ENCODE results near the gene PLA2G2F.
"Not testable (repeated sequence)": the region's sequence is repeated elsewhere in the genome, so short reads cannot be mapped to it uniquely, and the experiment has no call there.

The PLA2G2F gene

GRCh38 chr1:20125100-20125499 lies 14.0 kb upstream of the PLA2G2F start:
- peaks cover 6% of the 10 kb centered on the region for H3K4me1 ChIP-seq
- TF ChIP-seq Cebpa-rat (IDR thresholded peaks at IDR 0.05), result no peak
- peaks cover 7% of the 10 kb centered on the region; the same call in 1 of the 2 replicates for H3K9me3 ChIP-seq
- no peaks in the 10 kb centered on the region for H3K36me3 ChIP-seq
- no peaks in the 10 kb centered on the region for H4K20me1 ChIP-seq
- H3K27me3 ChIP-seq, result no peaks in the 10 kb centered on the region
- H3K9ac ChIP-seq, result no peak overlapping the region
- H3K4me2 ChIP-seq, result no peak overlapping the region
- H3K27ac ChIP-seq, result no peak overlapping the region
- no peak overlapping the region for H3K4me3 ChIP-seq

- H3K27me3 ChIP-seq, result no peaks in the 10 kb centered on the region
- no peaks in the 10 kb centered on the region for H3K36me3 ChIP-seq
- H4K20me1 ChIP-seq, result no peaks in the 10 kb centered on the region
- H3K4me1 ChIP-seq, result 0 out of 2 replicates have a peak, but pooled peaks cover 4% of the 10 kb centered on the region
- H3K4me3 ChIP-seq, result no peak overlapping the region
- peaks cover 7% of the 10 kb centered on the region; the same call in 1 of the 2 replicates for H3K9me3 ChIP-seq
- no peak overlapping the region for H3K4me2 ChIP-seq
- no peak overlapping the region for H3K27ac ChIP-seq
- TF ChIP-seq Cebpa-rat (IDR thresholded peaks at IDR 0.05), result no peak
- H3K9ac ChIP-seq, result no peak overlapping the region
Measured at GRCh38 chr1:20126041-20126805, 12.9 kb upstream of the PLA2G2F start.

- H3K9ac ChIP-seq, result no peak overlapping the region
- H3K4me1 ChIP-seq, result 0 out of 2 replicates have a peak, but pooled peaks cover 6% of the 10 kb centered on the region
- H3K27me3 ChIP-seq, result no peaks in the 10 kb centered on the region
- peaks cover 7% of the 10 kb centered on the region; the same call in 1 of the 2 replicates for H3K9me3 ChIP-seq
- H3K4me3 ChIP-seq, result no peak overlapping the region
- H4K20me1 ChIP-seq, result no peaks in the 10 kb centered on the region
- H3K4me2 ChIP-seq, result no peak overlapping the region
- no peak overlapping the region for H3K27ac ChIP-seq
- no peaks in the 10 kb centered on the region for H3K36me3 ChIP-seq
- TF ChIP-seq Cebpa-rat (IDR thresholded peaks at IDR 0.05), result no peak
Measured at GRCh38 chr1:20126806-20127440, 12.2 kb upstream of the PLA2G2F start.

GRCh38 chr1:20130518-20130917 lies 8.6 kb upstream of the PLA2G2F start:
- not testable (repeated sequence) for H3K27me3 ChIP-seq, H3K36me3 ChIP-seq, H3K9ac ChIP-seq, H4K20me1 ChIP-seq, H3K4me3 ChIP-seq, H3K4me1 ChIP-seq, H3K27ac ChIP-seq, H3K4me2 ChIP-seq, H3K9me3 ChIP-seq

GRCh38 chr1:20134995-20135394 lies 4.1 kb upstream of the PLA2G2F start:
- H3K27ac ChIP-seq, result no peak overlapping the region
- no peak overlapping the region for H3K9ac ChIP-seq
- H4K20me1 ChIP-seq, result no peaks in the 10 kb centered on the region
- no peak overlapping the region for H3K4me2 ChIP-seq
- TF ChIP-seq Cebpa-rat (IDR thresholded peaks at IDR 0.05), result no peak
- H3K9me3 ChIP-seq, result 0 out of 2 replicates have a peak, but pooled peaks cover under 1% of the 10 kb centered on the region
- H3K4me3 ChIP-seq, result no peak overlapping the region
- no peaks in the 10 kb centered on the region for H3K36me3 ChIP-seq
- H3K4me1 ChIP-seq, result peaks cover 16% of the 10 kb centered on the region
- no peaks in the 10 kb centered on the region for H3K27me3 ChIP-seq

GRCh38 chr1:20136249-20136648 lies 2.9 kb upstream of the PLA2G2F start:
- Histone ChIP-seq H3K4me3 (no peak overlapping the region), H3K4me1 (peaks cover 19% of the 10 kb centered on the region), H3K27me3 (no peaks in the 10 kb centered on the region), H3K9ac (no peak overlapping the region), H3K27ac (no peak overlapping the region), H3K36me3 (no peaks in the 10 kb centered on the region), H4K20me1 (no peaks in the 10 kb centered on the region), H3K4me2 (no peak overlapping the region), H3K9me3 (no peaks in the 10 kb centered on the region)
- TF ChIP-seq Cebpa-rat (IDR thresholded peaks at IDR 0.05), result no peak

GRCh38 chr1:20137055-20137454 lies 2.1 kb upstream of the PLA2G2F start:
- Histone ChIP-seq H3K27ac (no peak overlapping the region), H3K4me2 (no peak overlapping the region), H3K36me3 (no peaks in the 10 kb centered on the region), H3K4me3 (no peak overlapping the region), H3K4me1 (peaks cover 16% of the 10 kb centered on the region), H4K20me1 (no peaks in the 10 kb centered on the region), H3K27me3 (no peaks in the 10 kb centered on the region), H3K9ac (no peak overlapping the region), H3K9me3 (no peaks in the 10 kb centered on the region)
- TF ChIP-seq Cebpa-rat (IDR thresholded peaks at IDR 0.05), result no peak

- no peak for TF ChIP-seq Cebpa-rat (IDR thresholded peaks at IDR 0.05)
- Histone ChIP-seq H3K27ac (no peak overlapping the region), H3K4me2 (no peak overlapping the region), H3K36me3 (no peaks in the 10 kb centered on the region), H3K4me1 (peaks cover 16% of the 10 kb centered on the region), H4K20me1 (no peaks in the 10 kb centered on the region), H3K9ac (no peak overlapping the region), H3K4me3 (no peak overlapping the region), H3K27me3 (no peaks in the 10 kb centered on the region), H3K9me3 (no peaks in the 10 kb centered on the region)
Measured at GRCh38 chr1:20137604-20138003, 1.5 kb upstream of the PLA2G2F start.

- no peak for TF ChIP-seq Cebpa-rat (IDR thresholded peaks at IDR 0.05)
- Histone ChIP-seq H3K9ac (no peak overlapping the region), H3K4me1 (peaks cover 16% of the 10 kb centered on the region), H4K20me1 (no peaks in the 10 kb centered on the region), H3K9me3 (no peaks in the 10 kb centered on the region), H3K4me3 (no peak overlapping the region), H3K4me2 (no peak overlapping the region), H3K27ac (no peak overlapping the region), H3K27me3 (no peaks in the 10 kb centered on the region), H3K36me3 (no peaks in the 10 kb centered on the region)
Measured at GRCh38 chr1:20138346-20138745, 777 bp upstream of the PLA2G2F start.

- Histone ChIP-seq H3K27ac (peak overlapping the region; percentile 41), H3K4me1 (peaks cover 16% of the 10 kb centered on the region), H3K9me3 (no peaks in the 10 kb centered on the region), H3K4me3 (no peak overlapping the region), H3K9ac (no peak overlapping the region), H3K36me3 (no peaks in the 10 kb centered on the region), H3K27me3 (no peaks in the 10 kb centered on the region), H4K20me1 (no peaks in the 10 kb centered on the region), H3K4me2 (peak overlapping the region; percentile 31)
- TF ChIP-seq Cebpa-rat (IDR thresholded peaks at IDR 0.05), result no peak
Measured at GRCh38 chr1:20139776-20140612, 871 bp downstream of the PLA2G2F start.
